HCT116 (cell line): ENCODE data around the gene FASN. TPM values are rescaled to one million over a fixed set of nuclear protein-coding genes. Genes with fewer than 3 reads are reported as not detected.

ENCODE experiments used
- ATAC-seq: fragments of 200-7000 bp; cut with Tn5 transposase; 2 replicates; pipeline ENCODE4 v1.9.1; 2020; ENCODE audit warnings: mild to moderate bottlenecking, moderate library complexity
- BruUV-seq: library from RNA; stranded (reverse); fragments of 400-500 nt; replicated peaks from 2 replicates; lab custom pipeline; 2021; lab: Mats Ljungman, UMichigan
- CTCF ChIA-PET: fragments of 300-600 bp; sonication (Branson Sonifier 250); formaldehyde crosslinking; loops from one replicate; lab custom pipeline; 2021; ENCODE audit warnings: antibody characterized with exemption; lab: Charles Lee
- POLR2A ChIA-PET: fragments of 300-600, 350-600 bp; sonication (Branson Sonifier 250); formaldehyde crosslinking; loops from one replicate; lab custom pipeline; 2021; ENCODE audit warnings: antibody characterized with exemption; lab: Charles Lee
- RAD21 ChIA-PET, 2 experiments: fragments of 300-600 bp; sonication (Branson Sonifier 250); formaldehyde crosslinking; loops; one replicate each; lab custom pipeline; 2023; ENCODE audit warnings: low total read pairs in 2 of 2; ENCODE audit not compliant: uncharacterized antibody in 2 of 2, unreplicated experiment in 2 of 2, low non-redundant PET in 1 of 2; lab: Charles Lee
- DNase-seq: peaks from one replicate; pipeline ENCODE4 v3.0.0-alpha.2; 2010; ENCODE audit warnings: low read depth, low spot score
- H2AFZ ChIP-seq: fragments of 200-600 bp; shearing (Covaris generic), sonication (generic); 2 replicates; pipeline ENCODE4 v1.6.1; 2017; ENCODE audit warnings: low read depth, mixed run types, mixed read lengths, antibody characterized with exemption, low read length; ENCODE audit not compliant: poor library complexity, severe bottlenecking
- H3K27ac ChIP-seq: 2 replicates; pipeline ENCODE4 v1.5.1; 2012; ENCODE audit warnings: low read depth, low read length
- H3K27me3 ChIP-seq: fragments of 200-600 bp; sonication (generic); 2 replicates; pipeline ENCODE4 v1.6.1; 2016; ENCODE audit warnings: mixed run types, low read length, mixed read lengths; ENCODE audit not compliant: insufficient read depth
- H3K36me3 ChIP-seq, 2 experiments: fragments of 200-500 bp in 1 of 2; fragments of 200-600 bp in 1 of 2; sonication (Bioruptor generic) in 1 of 2; sonication (generic) in 1 of 2; 2 replicates each; pipeline versions ENCODE4 v1.5.1 to v1.6.1; 2014 to 2016; ENCODE audit warnings: low read length in 2 of 2, inconsistent platforms in 1 of 2, mixed read lengths in 1 of 2, mixed run types in 1 of 2; ENCODE audit not compliant: insufficient read depth in 2 of 2, control insufficient read depth in 1 of 2
- H3K4me1 ChIP-seq, 2 experiments: fragments of 200-600 bp in 1 of 2; sonication (generic) in 1 of 2; 2 replicates each; pipeline versions ENCODE4 v1.5.1 to v1.6.1; 2012 to 2017; ENCODE audit warnings: low read length in 2 of 2, inconsistent platforms in 1 of 2, mild to moderate bottlenecking in 1 of 2, mixed read lengths in 1 of 2, mixed run types in 1 of 2, moderate library complexity in 1 of 2; ENCODE audit not compliant: insufficient read depth in 2 of 2, control insufficient read depth in 1 of 2
- H3K4me2 ChIP-seq: fragments of 200-600 bp; sonication (generic); 2 replicates; pipeline ENCODE4 v1.6.1; 2017; ENCODE audit warnings: mixed run types, low read length, mixed read lengths
- H3K4me3 ChIP-seq, 2 experiments: fragments of 200-600 bp in 1 of 2; sonication (generic) in 1 of 2; replicated peaks in 1 of 2; 2 replicates each; pipeline ENCODE4 v1.5.1; 2011 to 2016; ENCODE audit warnings: low read length in 2 of 2, control low read depth in 1 of 2, low read depth in 1 of 2, mild to moderate bottlenecking in 1 of 2, mixed read lengths in 1 of 2, mixed run types in 1 of 2
- H3K79me2 ChIP-seq: fragments of 200-600 bp; sonication (generic); 2 replicates; pipeline ENCODE4 v1.6.1; 2017; ENCODE audit warnings: mild to moderate bottlenecking, mixed run types, low read length, moderate library complexity, mixed read lengths; ENCODE audit not compliant: insufficient read depth
- H3K9ac ChIP-seq: fragments of 200-600 bp; sonication (generic); 2 replicates; pipeline ENCODE4 v1.6.1; 2016; ENCODE audit warnings: low read length, mixed read lengths
- H3K9me2 ChIP-seq: fragments of 200-600 bp; sonication (generic), shearing (Covaris generic); 2 replicates; pipeline ENCODE4 v1.6.1; 2017; ENCODE audit warnings: mixed run types, mild to moderate bottlenecking, moderate library complexity; ENCODE audit not compliant: insufficient read depth
- H3K9me3 ChIP-seq, 2 experiments: fragments of 200-500 bp in 1 of 2; fragments of 200-600 bp in 1 of 2; sonication (Bioruptor generic) in 1 of 2; sonication (generic) in 1 of 2; 2 replicates each; pipeline ENCODE4 v1.6.1; 2014 to 2017; ENCODE audit warnings: low read length in 2 of 2, mixed read lengths in 2 of 2, inconsistent platforms in 1 of 2, low read depth in 1 of 2, mild to moderate bottlenecking in 1 of 2, mixed run types in 1 of 2, moderate library complexity in 1 of 2; ENCODE audit not compliant: control insufficient read depth in 1 of 2, insufficient read depth in 1 of 2
- H4K20me1 ChIP-seq: fragments of 200-600 bp; sonication (generic), shearing (Covaris generic); 2 replicates; pipeline ENCODE4 v1.6.1; 2017; ENCODE audit warnings: mixed run types, mild to moderate bottlenecking, moderate library complexity; ENCODE audit not compliant: insufficient read depth
- ATF3 ChIP-seq: IDR thresholded peaks from 2 replicates; pipeline ENCODE4 v1.6.1; 2012
- CBX3 ChIP-seq: IDR thresholded peaks from 2 replicates; pipeline ENCODE4 v1.6.1; 2012; ENCODE audit warnings: low read depth
- EGR1 ChIP-seq: IDR thresholded peaks from 2 replicates; pipeline ENCODE4 v1.6.1; 2012; ENCODE audit warnings: low read depth
- ELF1 ChIP-seq: IDR thresholded peaks from 2 replicates; pipeline ENCODE4 v1.6.1; 2012; ENCODE audit warnings: low read depth, borderline replicate concordance
- EZH2 ChIP-seq: fragments of 200-600 bp; sonication (generic); IDR thresholded peaks from 2 replicates; pipeline ENCODE4 v1.6.1; 2017; ENCODE audit warnings: antibody characterized with exemption, mixed run types
- FOSL1 ChIP-seq: IDR thresholded peaks from 2 replicates; pipeline ENCODE4 v1.6.1; 2012; ENCODE audit warnings: low read depth
- POLR2AphosphoS5 ChIP-seq: IDR thresholded peaks from 2 replicates; pipeline ENCODE4 v1.6.1; 2011; ENCODE audit warnings: mild to moderate bottlenecking, low read depth, low read length, moderate library complexity
- SIN3A ChIP-seq: IDR thresholded peaks from 2 replicates; pipeline ENCODE4 v1.6.1; 2012; ENCODE audit warnings: low read depth
- SP1 ChIP-seq: IDR thresholded peaks from 2 replicates; pipeline ENCODE4 v1.6.1; 2012; ENCODE audit warnings: low read depth
- SRF ChIP-seq: IDR thresholded peaks from 2 replicates; pipeline ENCODE4 v1.6.1; 2012; ENCODE audit warnings: low read depth
- YY1 ChIP-seq: IDR thresholded peaks from 2 replicates; pipeline ENCODE4 v1.6.1; 2011; ENCODE audit warnings: low read length, low read depth, moderate library complexity, mild to moderate bottlenecking; ENCODE audit not compliant: insufficient replicate concordance; ENCODE audit errors: extremely low read depth
- ZBTB33 ChIP-seq: IDR thresholded peaks from 2 replicates; pipeline ENCODE4 v1.6.1; 2011; ENCODE audit warnings: mild to moderate bottlenecking, low read length, moderate library complexity; ENCODE audit not compliant: insufficient replicate concordance; ENCODE audit errors: extremely low read depth
- ZFX ChIP-seq: fragments of 450-650 bp; IDR thresholded peaks from 2 replicates; pipeline ENCODE4 v1.6.1; 2017
- intact Hi-C: fragments of 100-400 bp; cut with micrococcal nuclease; formaldehyde crosslinking; loops from 2 replicates; pipeline ENCODE4 v1.10.0; 2022
- total RNA-seq: library from RNA; stranded (reverse); gene quantifications from one replicate; pipeline ENCODE4 v1.2.1, GENCODE V29; 2021; ENCODE audit not compliant: unreplicated experiment
- TF ChIP-seq, protein P1 (sequence below), 3 experiments: fragments of 200-600 bp in 1 of 3; sonication (generic) in 1 of 3; IDR thresholded peaks in 2 of 3; conservative IDR thresholded peaks in 1 of 3; 2 replicates each; pipeline ENCODE4 v1.5.1; 2012 to 2017; ENCODE audit warnings: low read depth in 2 of 3, low read length in 2 of 3, antibody characterized with exemption in 1 of 3, borderline replicate concordance in 1 of 3, control low read depth in 1 of 3, mild to moderate bottlenecking in 1 of 3, mixed read lengths in 1 of 3, mixed run types in 1 of 3, moderate library complexity in 1 of 3; ENCODE audit not compliant: insufficient read depth in 1 of 3

Gene FASN
- total RNA-seq, 1 experiment from 2014 or later, result 754 TPM

DNA sequence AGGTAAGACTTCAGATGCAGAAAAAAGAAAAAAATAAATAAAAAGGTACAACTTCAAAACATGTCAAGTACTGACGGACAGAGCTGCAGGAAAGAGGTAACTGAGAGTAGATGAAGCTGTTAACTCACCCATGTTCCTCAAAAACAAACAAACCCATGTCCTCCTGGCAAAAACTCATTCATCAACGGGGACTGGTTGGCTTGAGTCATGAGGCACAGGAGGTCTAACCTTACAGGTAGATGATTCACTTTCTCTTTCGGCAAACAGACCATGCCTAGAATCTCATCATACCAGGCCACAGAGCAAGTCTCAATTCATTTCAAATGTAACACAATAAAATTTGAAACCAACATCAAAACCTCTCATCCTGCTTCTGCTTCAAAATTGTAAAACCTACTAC, 12.3 kb upstream of the FASN start:
- H3K4me2 ChIP-seq, result peak overlapping the region; percentile 1; the same call in 1 of the 2 replicates

GRCh38 chr17:82108961-82109475, 11.0 kb upstream of the FASN start:
- no peaks in the 10 kb centered on the region for H3K9me3 ChIP-seq
- ChIA-PET POLR2A (no interaction called here), RAD21 (no interaction called here), CTCF (no interaction called here)
- H3K9me2 ChIP-seq, result no peaks in the 10 kb centered on the region
- DNase-seq (no peak), ATAC-seq (no peak)
- BruUV-seq, result no TSS peak
- peaks cover 27 to 40% of the 10 kb centered on the region in 2 experiments for H3K4me1 ChIP-seq
- no peak overlapping the region for H3K27ac ChIP-seq
- H4K20me1 ChIP-seq, result no peaks in the 10 kb centered on the region
- peaks cover 2 to 5% of the 10 kb centered on the region in 2 experiments; a peak in 2 of 4 replicates for H3K36me3 ChIP-seq
- H2AFZ ChIP-seq, result no peak overlapping the region
- H3K27me3 ChIP-seq, result no peaks in the 10 kb centered on the region
- H3K4me3 ChIP-seq, result no peak overlapping the region
- H3K9ac ChIP-seq, result no peak overlapping the region
- TF ChIP-seq, protein P1, sequence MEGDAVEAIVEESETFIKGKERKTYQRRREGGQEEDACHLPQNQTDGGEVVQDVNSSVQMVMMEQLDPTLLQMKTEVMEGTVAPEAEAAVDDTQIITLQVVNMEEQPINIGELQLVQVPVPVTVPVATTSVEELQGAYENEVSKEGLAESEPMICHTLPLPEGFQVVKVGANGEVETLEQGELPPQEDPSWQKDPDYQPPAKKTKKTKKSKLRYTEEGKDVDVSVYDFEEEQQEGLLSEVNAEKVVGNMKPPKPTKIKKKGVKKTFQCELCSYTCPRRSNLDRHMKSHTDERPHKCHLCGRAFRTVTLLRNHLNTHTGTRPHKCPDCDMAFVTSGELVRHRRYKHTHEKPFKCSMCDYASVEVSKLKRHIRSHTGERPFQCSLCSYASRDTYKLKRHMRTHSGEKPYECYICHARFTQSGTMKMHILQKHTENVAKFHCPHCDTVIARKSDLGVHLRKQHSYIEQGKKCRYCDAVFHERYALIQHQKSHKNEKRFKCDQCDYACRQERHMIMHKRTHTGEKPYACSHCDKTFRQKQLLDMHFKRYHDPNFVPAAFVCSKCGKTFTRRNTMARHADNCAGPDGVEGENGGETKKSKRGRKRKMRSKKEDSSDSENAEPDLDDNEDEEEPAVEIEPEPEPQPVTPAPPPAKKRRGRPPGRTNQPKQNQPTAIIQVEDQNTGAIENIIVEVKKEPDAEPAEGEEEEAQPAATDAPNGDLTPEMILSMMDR (IDR thresholded peaks at IDR 0.05 in 2 of 3, conservative IDR thresholded peaks at IDR 0.05 in 1 of 3; ENCODE audit: borderline replicate concordance in 1 of 3, insufficient read depth in 1 of 3, low read depth in 2 of 3, low read length in 2 of 3), result no peak
- TF ChIP-seq CBX3 (no peak), SIN3A (no peak), EGR1 (no peak), ATF3 (no peak), ZBTB33 (no peak), POLR2AphosphoS5 (no peak), SP1 (no peak), SRF (no peak), ZFX (no peak), ELF1 (no peak), EZH2 (no peak), YY1 (no peak)
- intact Hi-C loops, result loop anchor here (5.0 kb wide), 1 partner anchor 33 kb away; no protein-coding TSS in a partner anchor
- H3K4me2 ChIP-seq, result no peak overlapping the region
- H3K79me2 ChIP-seq, result peaks cover 11% of the 10 kb centered on the region; the same call in 1 of the 2 replicates

More for the DNA sequence above, 12.3 kb upstream of the FASN start:
- no peak overlapping the region for H2AFZ ChIP-seq
- DNase-seq (no peak), ATAC-seq (no peak)
- peaks cover 2 to 5% of the 10 kb centered on the region in 2 experiments; a peak in 2 of 4 replicates for H3K36me3 ChIP-seq
- H3K9me2 ChIP-seq, result no peaks in the 10 kb centered on the region
- no TSS peak for BruUV-seq
- peaks cover 20 to 31% of the 10 kb centered on the region in 2 experiments for H3K4me1 ChIP-seq
- POLR2A ChIA-PET, result no interaction called here
- peaks cover 6% of the 10 kb centered on the region; the same call in 1 of the 2 replicates for H3K79me2 ChIP-seq
- H3K27me3 ChIP-seq, result no peaks in the 10 kb centered on the region
- H3K9ac ChIP-seq, result no peak overlapping the region
- intact Hi-C loops, result no loop called here
- H3K4me3 ChIP-seq, result no peak overlapping the region
- CTCF ChIA-PET, result no interaction called here
- TF ChIP-seq EZH2, result no peak
- no peak for TF ChIP-seq YY1
- TF ChIP-seq POLR2AphosphoS5, result no peak
- no peak for TF ChIP-seq SP1
- no peak for TF ChIP-seq FOSL1
- TF ChIP-seq SIN3A, result no peak
- no peaks in the 10 kb centered on the region for H4K20me1 ChIP-seq
- RAD21 ChIA-PET, result no interaction called here
- H3K9me3 ChIP-seq, result no peaks in the 10 kb centered on the region
- H3K27ac ChIP-seq, result no peak overlapping the region
